Gastroesophageal sphincter (tissue), 3 donors: ENCODE data around the gene CDH23.

Experiments used
- CTCF ChIP-seq, 4 experiments: fragments of 200-600 bp in 2 of 4; fragments of 450-650 bp in 2 of 4; sonication (generic) in 1 of 4; IDR thresholded peaks; one replicate each; pipeline ENCODE4 v1.5.1; 2017 to 2019; ENCODE audit warnings: antibody characterized with exemption in 4 of 4, mild to moderate bottlenecking in 2 of 4, moderate library complexity in 2 of 4
- POLR2AphosphoS5 ChIP-seq: sonication (generic); formaldehyde crosslinking; IDR thresholded peaks from one replicate; pipeline ENCODE4 v1.6.1; 2017; ENCODE audit warnings: antibody characterized with exemption

DNA sequence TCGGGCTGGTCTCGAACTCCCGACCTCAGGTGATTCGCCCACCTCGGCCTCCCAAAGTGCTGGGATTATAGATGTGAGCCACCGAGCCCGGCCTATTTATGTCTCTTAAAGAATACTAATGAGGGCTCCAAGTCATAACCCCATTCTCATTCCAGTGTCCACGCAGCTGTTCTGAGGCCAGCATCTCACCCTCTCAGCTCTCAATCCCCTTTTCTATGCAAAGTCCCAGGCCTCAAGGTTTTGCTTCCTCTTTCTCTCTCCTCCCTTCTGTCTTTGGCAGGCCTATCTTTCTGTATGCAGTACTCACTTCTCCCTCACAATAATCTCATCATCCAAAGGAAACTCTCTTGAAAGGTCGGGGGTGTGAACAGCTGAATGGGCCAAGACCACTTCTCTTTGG is 404.6 kb downstream of the CDH23 start:
- TF ChIP-seq CTCF (IDR thresholded peaks at IDR 0.05): no peak
- TF ChIP-seq POLR2AphosphoS5: no peak
